Adrenal gland (tissue), 12 donors: Measurements from ENCODE around the gene NPC1. TPM values are rescaled to one million over a fixed set of nuclear protein-coding genes. Genes with fewer than 3 reads are reported as not detected.

Experiments used
- DNase-seq, 7 donors: peaks; one replicate each; pipeline ENCODE4 v3.0.0-alpha.2; 2019 to 2020
- H3K27ac ChIP-seq, 5 donors: fragments of 200-600 bp; sonication (generic) in 4 of 5; 1 replicate in 3 of 5; 2 replicates in 2 of 5; pipeline versions ENCODE4 v1.5.1 to v1.8.0; 2016 to 2020; ENCODE audit warnings: mild to moderate bottlenecking in 1 of 5
- H3K27me3 ChIP-seq: fragments of 200-600 bp; 2 replicates; pipeline ENCODE4 v1.8.0; 2021
- H3K36me3 ChIP-seq, 2 donors: fragments of 200-600 bp; replicated peaks in 1 of 2; 1 replicate in 1 of 2; 2 replicates in 1 of 2; pipeline versions ENCODE4 v1.5.1 to v1.8.0; 2018 to 2022
- H3K4me1 ChIP-seq, 2 donors: fragments of 200-600 bp; replicated peaks in 1 of 2; 1 replicate in 1 of 2; 2 replicates in 1 of 2; pipeline versions ENCODE4 v1.5.1 to v1.8.0; 2018 to 2021
- H3K4me3 ChIP-seq, 4 donors: fragments of 200-600 bp; sonication (generic) in 3 of 4; one replicate each; pipeline ENCODE4 v1.5.1; 2016 to 2018
- H3K9me3 ChIP-seq, 3 donors: fragments of 200-600 bp; sonication (generic) in 1 of 3; replicated peaks in 1 of 3; 1 replicate in 2 of 3; 2 replicates in 1 of 3; pipeline versions ENCODE4 v1.5.1 to v1.8.0; 2016 to 2021
- POLR2A ChIP-seq, 2 donors: fragments of 450-650 bp; IDR thresholded peaks; one replicate each; pipeline ENCODE4 v1.6.1; 2017; ENCODE audit warnings: antibody characterized with exemption in 2 of 2, mild to moderate bottlenecking in 2 of 2, moderate library complexity in 1 of 2
- WGBS, 4 donors: extraction: QIAGEN DNeasy Blood & Tissue Kit in 2 of 4; methylation state at CpG; one replicate each; pipeline versions ENCODE4 v1.1.5 to v1.1.7; 2013 to 2017; 5-methylcytosine and 5-hydroxymethylcytosine counted together
- intact Hi-C, 2 donors: fragments of 100-400 bp; cut with DNase I; formaldehyde crosslinking; loops; one replicate each; pipeline versions ENCODE4 v1.14.1 to v1.15.0; 2022 to 2023
- polyA plus RNA-seq, 3 donors: library from polyadenylated mRNA; stranded (reverse); fragments of 200-250 nt in 2 of 3; fragments of 350-450 nt in 1 of 3; fragmentation: Illumina TruSeq in 1 of 3; extraction: RNeasy Lipid Tissue Mini Kit (QIAGEN cat#74804) in 1 of 3; gene quantifications; one replicate each; pipeline ENCODE4 v1.2.3, GENCODE V29; 2013 to 2014
- small RNA-seq, 2 donors: library from RNA; depleted of rRNA; stranded (forward); fragments of <200 nt; gene quantifications; one replicate each; pipeline ENCODE3, GENCODE V24; 2016
- total RNA-seq, 9 donors: library from RNA; depleted of rRNA in 4 of 9; stranded (reverse); fragments of >200 nt in 4 of 9; fragments of 120-200 nt in 1 of 9; fragmentation: NEBNext Ultra II Directional in 1 of 9; extraction: Animal tissue kit (Norgen Biotek cat#: 25700) in 1 of 9; gene quantifications; one replicate each; pipeline versions ENCODE4 v1.1.0 to v1.2.4, GENCODE V29; 2013 to 2023
- TF ChIP-seq, protein P1 (sequence below), 6 experiments: fragments of 450-650 bp in 4 of 6; fragments of 200-600 bp in 2 of 6; sonication (generic) in 1 of 6; IDR thresholded peaks; 1 replicate in 5 of 6; 2 replicates in 1 of 6; pipeline versions ENCODE4 v1.5.1 to v1.8.0; 2016 to 2021; ENCODE audit warnings: antibody characterized with exemption in 6 of 6, mild to moderate bottlenecking in 2 of 6, moderate library complexity in 1 of 6
- donor health status: healthy with polysubstance abuse.
- donor health status: Bipolar disorder and iron deficiency.
- donor health status: DM: yes; HTN: yes; CAD: no.
- donor health status: DM: no; HTN: no; CAD: no.
- donor health status: DM: no; HTN: no; CAD: no.
- donor health status: DM: yes; HTN: yes; CAD: no.

The NPC1 gene
- total and polyA plus RNA-seq, 12 donors: 38.3 to 1,631 (median 117) TPM

GRCh38 chr18:23487738-23488570, 98.4 kb downstream of the NPC1 start:
- H3K27ac ChIP-seq: peak overlapping the region in 3 of 5 donors; percentile 15 to 56 (median 33)
- H3K4me1 ChIP-seq: peaks cover 0 to 8% of the 10 kb centered on the region in 2 donors
- no peaks in the 10 kb centered on the region for H3K27me3 ChIP-seq
- TF ChIP-seq, protein P1, sequence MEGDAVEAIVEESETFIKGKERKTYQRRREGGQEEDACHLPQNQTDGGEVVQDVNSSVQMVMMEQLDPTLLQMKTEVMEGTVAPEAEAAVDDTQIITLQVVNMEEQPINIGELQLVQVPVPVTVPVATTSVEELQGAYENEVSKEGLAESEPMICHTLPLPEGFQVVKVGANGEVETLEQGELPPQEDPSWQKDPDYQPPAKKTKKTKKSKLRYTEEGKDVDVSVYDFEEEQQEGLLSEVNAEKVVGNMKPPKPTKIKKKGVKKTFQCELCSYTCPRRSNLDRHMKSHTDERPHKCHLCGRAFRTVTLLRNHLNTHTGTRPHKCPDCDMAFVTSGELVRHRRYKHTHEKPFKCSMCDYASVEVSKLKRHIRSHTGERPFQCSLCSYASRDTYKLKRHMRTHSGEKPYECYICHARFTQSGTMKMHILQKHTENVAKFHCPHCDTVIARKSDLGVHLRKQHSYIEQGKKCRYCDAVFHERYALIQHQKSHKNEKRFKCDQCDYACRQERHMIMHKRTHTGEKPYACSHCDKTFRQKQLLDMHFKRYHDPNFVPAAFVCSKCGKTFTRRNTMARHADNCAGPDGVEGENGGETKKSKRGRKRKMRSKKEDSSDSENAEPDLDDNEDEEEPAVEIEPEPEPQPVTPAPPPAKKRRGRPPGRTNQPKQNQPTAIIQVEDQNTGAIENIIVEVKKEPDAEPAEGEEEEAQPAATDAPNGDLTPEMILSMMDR (IDR thresholded peaks at IDR 0.05): no peak
- 46 to 54% (median 51%) methylated on average over 14 of the region's 14 CpGs for WGBS, 4 donors
- H3K4me3 ChIP-seq: peak overlapping the region in 1 of 4 donors; percentile 13
- intact Hi-C loops: no loop called here
- no peaks in the 10 kb centered on the region for H3K36me3 ChIP-seq
- H3K9me3 ChIP-seq: no peaks in the 10 kb centered on the region
- no peak for DNase-seq

DNA sequence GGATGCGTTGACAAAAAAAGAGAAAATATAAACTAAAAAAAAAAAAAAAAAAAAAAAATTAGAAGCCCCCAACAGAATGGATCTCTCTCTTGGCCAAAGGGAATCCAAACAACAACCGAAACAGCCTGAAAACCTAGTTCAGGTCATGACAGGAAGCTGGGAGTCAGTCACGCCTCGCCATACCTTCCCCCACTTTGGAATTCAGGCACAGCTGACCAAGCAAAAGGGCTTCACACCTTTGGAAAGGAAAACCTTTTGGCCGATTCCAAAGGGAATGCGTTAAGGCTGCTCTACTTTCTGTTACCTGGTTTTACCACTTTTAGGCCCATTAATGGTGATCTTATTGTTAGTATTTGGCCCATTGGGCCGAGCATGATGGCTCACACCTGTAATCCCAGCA, 100.9 kb downstream of the NPC1 start:
- intact Hi-C loops: no loop called here
- no peak for DNase-seq
- WGBS, 4 donors: 90 to 95% (median 93%) methylated on average over 7 of the region's 7 CpGs
- TF ChIP-seq POLR2A (IDR thresholded peaks at IDR 0.05): no peak
- TF ChIP-seq, protein P1 (IDR thresholded peaks at IDR 0.05): no peak
- Histone ChIP-seq H3K9me3 (no peaks in the 10 kb centered on the region), H3K4me3 (no peak overlapping the region), H3K4me1 (peaks cover 0 to 8% of the 10 kb centered on the region in 2 donors), H3K36me3 (peaks cover 0 to 22% of the 10 kb centered on the region in 2 donors), H3K27ac (no peak overlapping the region), H3K27me3 (no peaks in the 10 kb centered on the region)

GRCh38 chr18:23484561-23485182, 101.6 kb downstream of the NPC1 start:
- TF ChIP-seq POLR2A (IDR thresholded peaks at IDR 0.05): no peak
- no peaks in the 10 kb centered on the region for H3K9me3 ChIP-seq
- H3K36me3 ChIP-seq: peaks cover 0 to 28% of the 10 kb centered on the region in 2 donors
- intact Hi-C loops: no loop called here
- H3K4me1 ChIP-seq: peaks cover 0 to 8% of the 10 kb centered on the region in 2 donors
- no peak overlapping the region for H3K4me3 ChIP-seq
- no peak overlapping the region for H3K27ac ChIP-seq
- no peaks in the 10 kb centered on the region for H3K27me3 ChIP-seq
- WGBS, 4 donors: 67 to 69% (median 68%) methylated on average over 8 of the region's 8 CpGs
- DNase-seq: no peak

Small RNA genes within 50 kb of the gene (small RNA-seq; reads per million reads assigned to genes)
- 0 reads per million in 2 donors for gene AC026634.1
- gene RF00019: 0 reads per million in 2 donors

Other genes starting within 250 kb of the NPC1 start
- 10 to 100 TPM; 22.5 to 85.3 (median 48.2) TPM for gene RIOK3, start 133.2 kb downstream of the NPC1 start, total RNA-seq
- 10 to 100 TPM; 36.3 to 55.1 (median 45.7) TPM for gene RIOK3, start 133.2 kb downstream of the NPC1 start, polyA plus RNA-seq
- 10 to 100 TPM; 10.2 to 40.4 (median 22.2) TPM for gene RMC1, start 83.0 kb downstream of the NPC1 start, total RNA-seq
- 10 to 100 TPM; 25.2 to 61.7 (median 58.6) TPM for gene RMC1, start 83.0 kb downstream of the NPC1 start, polyA plus RNA-seq
- 10 to 100 TPM in 5 of 9 donors, 1 to 10 TPM in 4; 5.8 to 24.9 (median 10.4) TPM for gene ANKRD29, start 76.4 kb upstream of the NPC1 start, total RNA-seq
- 10 to 100 TPM in 1 of 3 donors, 1 to 10 TPM in 2; 5.3 to 20.9 (median 7.6) TPM for gene ANKRD29, start 76.4 kb upstream of the NPC1 start, polyA plus RNA-seq
- 10 to 100 TPM in 1 of 9 donors, 1 to 10 TPM in 8; 2.8 to 10.2 (median 4.7) TPM for gene LAMA3, start 102.9 kb upstream of the NPC1 start, total RNA-seq
- 1 to 10 TPM; 1.6 to 4.1 (median 2.3) TPM for gene LAMA3, start 102.9 kb upstream of the NPC1 start, polyA plus RNA-seq